ENCODE measurements around the gene ZNF287.
A peak's percentile ranks its signal among the peaks of the same experiment; 100 is the strongest.

Gene ZNF287

GRCh38 chr17:16568541-16569357 is at the start of gene ZNF287:
Gene ZNF287, minus strand, starts transcription at chr17:16569204. Its CDS starts 1,473 bp downstream, at chr17:16567731.
- TF ChIP-seq, protein P1, sequence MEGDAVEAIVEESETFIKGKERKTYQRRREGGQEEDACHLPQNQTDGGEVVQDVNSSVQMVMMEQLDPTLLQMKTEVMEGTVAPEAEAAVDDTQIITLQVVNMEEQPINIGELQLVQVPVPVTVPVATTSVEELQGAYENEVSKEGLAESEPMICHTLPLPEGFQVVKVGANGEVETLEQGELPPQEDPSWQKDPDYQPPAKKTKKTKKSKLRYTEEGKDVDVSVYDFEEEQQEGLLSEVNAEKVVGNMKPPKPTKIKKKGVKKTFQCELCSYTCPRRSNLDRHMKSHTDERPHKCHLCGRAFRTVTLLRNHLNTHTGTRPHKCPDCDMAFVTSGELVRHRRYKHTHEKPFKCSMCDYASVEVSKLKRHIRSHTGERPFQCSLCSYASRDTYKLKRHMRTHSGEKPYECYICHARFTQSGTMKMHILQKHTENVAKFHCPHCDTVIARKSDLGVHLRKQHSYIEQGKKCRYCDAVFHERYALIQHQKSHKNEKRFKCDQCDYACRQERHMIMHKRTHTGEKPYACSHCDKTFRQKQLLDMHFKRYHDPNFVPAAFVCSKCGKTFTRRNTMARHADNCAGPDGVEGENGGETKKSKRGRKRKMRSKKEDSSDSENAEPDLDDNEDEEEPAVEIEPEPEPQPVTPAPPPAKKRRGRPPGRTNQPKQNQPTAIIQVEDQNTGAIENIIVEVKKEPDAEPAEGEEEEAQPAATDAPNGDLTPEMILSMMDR (IDR thresholded peaks at IDR 0.05; ENCODE audit: borderline replicate concordance, insufficient read depth, low read depth, low read length) = no peak

GRCh38 chr17:16617481-16618060 is 48.6 kb upstream of the ZNF287 start:
- no peak overlapping the region for H3K4me3 ChIP-seq (ENCODE audit: low read depth, low read length)
- TF ChIP-seq, protein P1 (IDR thresholded peaks at IDR 0.05; ENCODE audit: borderline replicate concordance, insufficient read depth, low read depth, low read length) = no peak

More at GRCh38 chr17:16568541-16569357, at the start of gene ZNF287:
- H3K4me3 ChIP-seq (ENCODE audit: low read depth, low read length) = peak within 1 kb of the TSS; percentile 91

DNA sequence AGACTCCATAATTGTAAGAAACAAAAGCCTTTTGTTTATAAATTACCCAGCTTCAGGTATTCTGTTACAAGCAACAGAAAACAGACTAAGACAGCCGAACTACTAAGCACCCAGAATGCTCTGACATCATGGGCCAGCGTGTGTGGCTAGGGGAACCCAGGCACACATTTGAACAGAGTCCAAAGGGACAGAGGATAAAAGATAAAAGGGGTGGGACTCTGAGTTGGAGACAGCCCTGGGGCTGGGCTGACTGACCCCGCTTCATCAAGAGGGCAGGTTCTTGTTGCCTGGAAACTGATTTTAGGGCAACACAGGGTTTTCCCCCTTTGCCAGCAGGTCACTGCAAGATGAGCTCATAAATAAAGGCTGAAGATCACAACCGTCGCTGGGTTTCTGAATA is 30.5 kb upstream of the ZNF287 start:
- TF ChIP-seq, protein P1 (IDR thresholded peaks at IDR 0.05; ENCODE audit: borderline replicate concordance, insufficient read depth, low read depth, low read length) = no peak
- H3K4me3 ChIP-seq (ENCODE audit: low read depth, low read length) = no peak overlapping the region

DNA sequence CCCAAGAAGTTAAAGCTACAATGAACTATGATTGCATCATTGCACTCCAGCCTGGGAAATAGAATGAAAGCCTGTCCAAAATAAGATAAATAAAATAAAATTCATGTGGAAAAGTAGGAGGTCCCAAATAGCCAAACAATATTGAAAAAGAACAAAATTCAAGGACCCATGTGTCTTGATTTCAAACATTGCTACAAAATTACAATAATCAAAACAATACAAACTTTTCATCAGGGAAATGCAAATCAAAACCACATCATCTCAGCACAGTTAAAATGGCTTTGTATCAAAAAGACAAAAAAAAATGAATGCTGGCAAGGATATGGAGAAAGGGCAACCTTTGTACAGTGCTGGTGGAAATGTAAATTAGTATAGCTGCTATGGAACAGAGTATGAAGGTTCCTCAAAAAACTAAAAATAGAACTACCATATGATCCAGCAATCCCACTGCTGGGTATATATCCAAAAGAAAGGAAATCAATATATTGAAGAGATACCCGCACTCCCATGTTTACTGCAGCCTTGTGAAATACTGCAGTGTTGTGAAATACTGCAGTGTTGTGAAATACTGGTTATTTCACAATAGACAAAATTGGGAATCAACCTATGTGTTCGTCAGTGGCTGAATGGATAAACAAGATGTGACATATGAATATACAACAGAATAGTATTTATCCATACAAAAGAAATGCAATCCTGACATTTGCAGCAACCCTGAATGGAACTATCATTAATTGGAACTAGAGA is 24.5 kb upstream of the ZNF287 start:
- TF ChIP-seq, protein P1 (IDR thresholded peaks at IDR 0.05; ENCODE audit: borderline replicate concordance, insufficient read depth, low read depth, low read length) = no peak
- H3K4me3 ChIP-seq (ENCODE audit: low read depth, low read length) = no peak overlapping the region

- TF ChIP-seq, protein P1 (IDR thresholded peaks at IDR 0.05; ENCODE audit: borderline replicate concordance, insufficient read depth, low read depth, low read length) = peak; percentile 98
Measured at GRCh38 chr17:16589097-16589969, 20.3 kb upstream of the ZNF287 start.

DNA sequence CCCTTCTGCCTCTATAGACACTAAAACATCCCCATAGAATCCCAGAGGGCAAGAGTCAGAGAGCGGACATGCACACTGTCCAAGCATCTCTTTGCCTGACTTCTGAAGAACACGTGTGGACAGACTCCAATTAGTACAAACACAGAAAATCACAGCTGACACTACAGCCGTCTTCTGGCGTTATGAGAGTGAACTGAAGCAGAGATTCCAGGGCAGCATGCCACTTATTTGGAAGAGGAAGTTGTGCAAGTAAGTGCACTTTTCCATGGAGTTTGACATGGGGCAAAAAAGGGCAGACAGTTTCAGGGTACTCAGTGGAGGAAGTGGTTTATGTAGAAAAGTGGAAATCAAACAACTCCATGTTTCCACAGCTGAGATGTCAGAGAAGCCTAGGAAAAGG is 16.8 kb upstream of the ZNF287 start:
- TF ChIP-seq, protein P1 (IDR thresholded peaks at IDR 0.05; ENCODE audit: borderline replicate concordance, insufficient read depth, low read depth, low read length) = no peak
- H3K4me3 ChIP-seq (ENCODE audit: low read depth, low read length) = no peak overlapping the region

More at GRCh38 chr17:16589097-16589969, 20.3 kb upstream of the ZNF287 start:
- H3K4me3 ChIP-seq (ENCODE audit: low read depth, low read length) = peak overlapping the region; percentile 28
